H1 (cell line): ENCODE data around the gene PIGZ. TPM values are rescaled to one million over a fixed set of nuclear protein-coding genes. Genes with fewer than 3 reads are reported as not detected.

Source experiments
- ATF3 ChIP-seq: IDR thresholded peaks from 2 replicates; pipeline ENCODE4 v1.6.1; 2011; ENCODE audit warnings: low read depth, mild to moderate bottlenecking, low read length; ENCODE audit not compliant: insufficient read depth
- E2F6 ChIP-seq: IDR thresholded peaks from 2 replicates; pipeline ENCODE4 v1.6.1; 2012; ENCODE audit warnings: inconsistent platforms
- HDAC2 ChIP-seq, 2 experiments: fragments of 300-600 bp in 1 of 2; sonication (generic) in 1 of 2; IDR thresholded peaks; 2 replicates each; pipeline ENCODE4 v1.6.1; 2011 to 2012; ENCODE audit warnings: low read depth in 2 of 2, low read length in 2 of 2, mild to moderate bottlenecking in 2 of 2, moderate library complexity in 2 of 2, borderline replicate concordance in 1 of 2, inconsistent platforms in 1 of 2
- HDAC6 ChIP-seq: IDR thresholded peaks from one replicate; pipeline ENCODE4 v1.7.1; 2012; ENCODE audit warnings: low read depth, mild to moderate bottlenecking, inconsistent platforms, low read length, moderate library complexity
- RBBP5 ChIP-seq: IDR thresholded peaks from 2 replicates; pipeline ENCODE4 v1.7.1; 2012; ENCODE audit warnings: low read depth, mild to moderate bottlenecking, inconsistent platforms, low read length, moderate library complexity, borderline replicate concordance
- SAP30 ChIP-seq: fragments of 300-600 bp; sonication (generic); IDR thresholded peaks from 2 replicates; pipeline ENCODE4 v1.7.1; 2012; ENCODE audit warnings: low read length, moderate library complexity, mild to moderate bottlenecking, inconsistent platforms; ENCODE audit not compliant: insufficient read depth, insufficient replicate concordance
- SP1 ChIP-seq: IDR thresholded peaks from 2 replicates; pipeline ENCODE4 v1.6.1; 2011; ENCODE audit warnings: low read depth, low read length
- polyA plus RNA-seq, 7 experiments: library from polyadenylated mRNA; depleted of rRNA in 3 of 7; stranded (reverse) in 5 of 7; unstranded in 2 of 7; fragments of >200 nt in 5 of 7; fragments of 200-250 nt in 2 of 7; gene quantifications; 1 replicate in 5 of 7; 2 replicates in 1 of 7; 4 replicates in 1 of 7; pipeline versions ENCODE4 v1.2.1 to v1.2.3, GENCODE V29; 2011 to 2013; ENCODE audit warnings: missing spikeins in 2 of 7, mixed read lengths in 2 of 7
- total RNA-seq: library from RNA; stranded (reverse); fragmentation: NEBNext Ultra II Directional; extraction: Animal tissue kit (Norgen Biotek cat#: 25700); gene quantifications from 2 replicates; pipeline ENCODE4 v1.2.1, GENCODE V29; 2021

Gene PIGZ
- total and polyA plus RNA-seq, 2 of the 8 experiments (the other 6 are each of a cell fraction or from before 2014, with no cell fraction given): 0.32 TPM; not detected in 1

GRCh38 chr3:197008436-197009209 is 40.0 kb upstream of the PIGZ start (continued):
- TF ChIP-seq HDAC6 (no peak), RBBP5 (no peak), SP1 (no peak), SAP30 (no peak), E2F6 (no peak), ATF3 (no peak), HDAC2 (IDR thresholded peaks at IDR 0.05; ENCODE audit: borderline replicate concordance in 1 of 2, low read depth in 2 of 2, low read length in 2 of 2) (no peak)
